HG02938 (cell line): Measurements from ENCODE around the gene FGR.
A peak's percentile ranks its signal among the peaks of the same experiment; 100 is the strongest.

ENCODE experiments used
- ATAC-seq: cut with Tn5 transposase; IDR thresholded peaks from one replicate; pipeline ENCODE4 v1.9.1; 2021; ENCODE audit warnings: mild to moderate bottlenecking, moderate library complexity; ENCODE audit not compliant: unreplicated experiment

The FGR gene

GRCh38 chr1:27569506-27570291 is 65.3 kb downstream of the FGR start:
- ATAC-seq, result no peak

GRCh38 chr1:27569088-27569460 is 65.9 kb downstream of the FGR start:
- ATAC-seq, result no peak

GRCh38 chr1:27568300-27569087 is 66.5 kb downstream of the FGR start:
- ATAC-seq, result peak; percentile 67

GRCh38 chr1:27567971-27568299 is 67.0 kb downstream of the FGR start:
- no peak for ATAC-seq

- no peak for ATAC-seq
Observed at GRCh38 chr1:27567146-27567526, 67.8 kb downstream of the FGR start.

- ATAC-seq, result no peak
Observed at GRCh38 chr1:27566462-27567145, 68.4 kb downstream of the FGR start.

GRCh38 chr1:27564710-27565649 is 70.0 kb downstream of the FGR start:
- ATAC-seq, result no peak

GRCh38 chr1:27563591-27564471 is 71.2 kb downstream of the FGR start:
- ATAC-seq, result no peak

- ATAC-seq, result no peak
Observed at GRCh38 chr1:27563341-27563590, 71.7 kb downstream of the FGR start.

GRCh38 chr1:27562534-27563340 is 72.2 kb downstream of the FGR start:
- no peak for ATAC-seq
